GM23338 (cell line): Measurements from ENCODE around the gene DNAJB8. TPM values are rescaled to one million over a fixed set of nuclear protein-coding genes. Genes with fewer than 3 reads are reported as not detected.

Experiments used
- ATAC-seq: fragments of 200-7000 bp; cut with Tn5 transposase; 3 replicates; pipeline ENCODE4 v1.9.1; 2020
- DNase-seq: peaks from one replicate; pipeline ENCODE4 v3.0.0-alpha.2; 2015; ENCODE audit warnings: low spot score
- H2AFZ ChIP-seq: fragments of 200-600 bp; sonication (generic); 2 replicates; pipeline ENCODE4 v1.8.0; 2016; ENCODE audit warnings: antibody characterized with exemption, mild to moderate bottlenecking, moderate library complexity
- H3F3A ChIP-seq: fragments of 200-600 bp; sonication (generic); replicated peaks from 2 replicates; pipeline ENCODE4 v1.8.0; 2017; ENCODE audit warnings: antibody characterized with exemption, mixed run types, low read depth
- H3K27ac ChIP-seq: fragments of 200-600 bp; sonication (generic); 2 replicates; pipeline ENCODE4 v1.6.1; 2016; ENCODE audit warnings: low read depth
- H3K27me3 ChIP-seq: fragments of 200-600 bp; sonication (generic); 2 replicates; pipeline ENCODE4 v1.8.0; 2016; ENCODE audit warnings: mild to moderate bottlenecking, mixed run types, moderate library complexity; ENCODE audit not compliant: insufficient read depth
- H3K36me3 ChIP-seq: fragments of 200-600 bp; sonication (generic); 2 replicates; pipeline ENCODE4 v1.8.0; 2016; ENCODE audit warnings: mild to moderate bottlenecking; ENCODE audit not compliant: insufficient read depth
- H3K4me1 ChIP-seq: fragments of 200-600 bp; sonication (generic); 2 replicates; pipeline ENCODE4 v1.8.0; 2016; ENCODE audit warnings: mild to moderate bottlenecking, moderate library complexity; ENCODE audit not compliant: insufficient read depth
- H3K4me2 ChIP-seq: fragments of 200-600 bp; sonication (generic); 2 replicates; pipeline ENCODE4 v1.7.1; 2017; ENCODE audit warnings: mixed run types
- H3K4me3 ChIP-seq: fragments of 200-600 bp; sonication (generic); 2 replicates; pipeline ENCODE4 v1.6.1; 2016; ENCODE audit warnings: mixed run types
- H3K79me2 ChIP-seq: fragments of 200-600 bp; sonication (generic); replicated peaks from 2 replicates; pipeline ENCODE4 v1.8.0; 2017; ENCODE audit warnings: mild to moderate bottlenecking; ENCODE audit not compliant: insufficient read depth
- H3K9me2 ChIP-seq: fragments of 200-600 bp; sonication (generic); 2 replicates; pipeline ENCODE4 v1.8.0; 2017; ENCODE audit not compliant: insufficient read depth
- H4K20me1 ChIP-seq: fragments of 200-600 bp; sonication (generic); replicated peaks from 2 replicates; pipeline ENCODE4 v1.8.0; 2017; ENCODE audit warnings: mild to moderate bottlenecking; ENCODE audit not compliant: insufficient read depth
- H3K27ac Mint-ChIP-seq: 2 replicates; pipeline ENCODE4 v1.8.0; 2020; ENCODE audit warnings: inconsistent platforms, mild to moderate bottlenecking, moderate library complexity, mixed read lengths
- H3K27me3 Mint-ChIP-seq: 3 replicates; pipeline ENCODE4 v1.8.0; 2022; ENCODE audit warnings: low read depth, mild to moderate bottlenecking, moderate library complexity, mixed read lengths, inconsistent platforms; ENCODE audit not compliant: insufficient read depth, poor library complexity
- H3K36me3 Mint-ChIP-seq: 3 replicates; pipeline ENCODE4 v1.8.0; 2021; ENCODE audit warnings: low read depth, mild to moderate bottlenecking, inconsistent platforms, moderate library complexity, mixed read lengths
- H3K4me1 Mint-ChIP-seq: 3 replicates; pipeline ENCODE4 v1.8.0; 2020; ENCODE audit warnings: mild to moderate bottlenecking, inconsistent platforms, mixed read lengths
- H3K4me3 Mint-ChIP-seq: 3 replicates; pipeline ENCODE4 v1.8.0; 2021; ENCODE audit warnings: moderate library complexity, mild to moderate bottlenecking, inconsistent platforms, mixed read lengths
- H3K9me3 Mint-ChIP-seq: 3 replicates; pipeline ENCODE4 v1.8.0; 2020; ENCODE audit warnings: moderate library complexity, mild to moderate bottlenecking, inconsistent platforms, mixed read lengths
- CREB1 ChIP-seq: fragments of 250-450 bp; sonication (Bioruptor Pico); IDR thresholded peaks from 2 replicates; pipeline ENCODE4 v1.5.0; 2020; ENCODE audit warnings: low read depth, mild to moderate bottlenecking, moderate library complexity
- CTCF ChIP-seq, 2 experiments: fragments of 200-600 bp in 1 of 2; sonication (generic) in 1 of 2; conservative IDR thresholded peaks; 2 replicates each; pipeline versions ENCODE4 v1.5.1 to v1.6.1; 2016 to 2017; ENCODE audit warnings: antibody characterized with exemption in 2 of 2, low read depth in 2 of 2, mild to moderate bottlenecking in 2 of 2, moderate library complexity in 1 of 2
- ETS1 ChIP-seq: IDR thresholded peaks from 2 replicates; pipeline ENCODE4 v1.6.1; 2016; ENCODE audit warnings: antibody characterized with exemption
- EZH2 ChIP-seq: fragments of 200-600 bp; sonication (generic); IDR thresholded peaks from one replicate; pipeline ENCODE4 v1.8.0; 2017; ENCODE audit warnings: antibody characterized with exemption, mild to moderate bottlenecking, low read depth; ENCODE audit not compliant: unreplicated experiment
- EZH2phosphoT487 ChIP-seq: fragments of 200-600 bp; sonication (generic); IDR thresholded peaks from one replicate; pipeline ENCODE4 v1.8.1; 2018; ENCODE audit warnings: antibody characterized with exemption; ENCODE audit not compliant: unreplicated experiment
- JUNB ChIP-seq: IDR thresholded peaks from one replicate; pipeline ENCODE4 v1.6.1; 2016; ENCODE audit warnings: antibody characterized with exemption; ENCODE audit not compliant: unreplicated experiment
- NANOG ChIP-seq: IDR thresholded peaks from 2 replicates; pipeline ENCODE4 v1.6.1; 2016; ENCODE audit warnings: antibody characterized with exemption, borderline replicate concordance
- POLR2AphosphoS5 ChIP-seq: IDR thresholded peaks from 2 replicates; pipeline ENCODE4 v1.6.1; 2016; ENCODE audit warnings: antibody characterized with exemption, low read depth
- REST ChIP-seq: IDR thresholded peaks from one replicate; pipeline ENCODE4 v1.6.1; 2018; ENCODE audit warnings: antibody characterized with exemption; ENCODE audit not compliant: unreplicated experiment
- STAT1 ChIP-seq: IDR thresholded peaks from one replicate; pipeline ENCODE4 v1.6.1; 2016; ENCODE audit warnings: antibody characterized with exemption; ENCODE audit not compliant: unreplicated experiment
- ZNF114 ChIP-seq: fragments of 250-450 bp; sonication (Bioruptor Pico); IDR thresholded peaks from 2 replicates; pipeline ENCODE4 v1.5.0; 2020; ENCODE audit warnings: mild to moderate bottlenecking, moderate library complexity
- ZNF331 ChIP-seq: fragments of 250-450 bp; sonication (Bioruptor Pico); IDR thresholded peaks from 2 replicates; pipeline ENCODE4 v1.5.0; 2020; ENCODE audit warnings: low read depth, mild to moderate bottlenecking, moderate library complexity
- ZNF462 ChIP-seq: fragments of 250-450 bp; sonication (Bioruptor Pico); IDR thresholded peaks from 2 replicates; pipeline ENCODE4 v1.5.0; 2020; ENCODE audit warnings: mild to moderate bottlenecking, moderate library complexity
- polyA plus RNA-seq: library from polyadenylated mRNA; unstranded; fragments of >200 nt; fragmentation: Nextera tagmentation; extraction: Ambion mirVana; gene quantifications from 2 replicates; pipeline ENCODE4 v1.2.1, GENCODE V29; 2016
- total RNA-seq: library from RNA; depleted of rRNA; stranded (reverse); fragments of >200 nt; shearing (Covaris generic); gene quantifications from 2 replicates; pipeline ENCODE4 v1.2.3, GENCODE V29; 2014

The DNAJB8 gene
- total and polyA plus RNA-seq, 2 experiments from 2014 or later = not detected

GRCh38 chr3:128420289-128420688, 46.4 kb downstream of the DNAJB8 start:
- peaks cover 10% of the 10 kb centered on the region for H3K4me1 Mint-ChIP-seq
- H3K79me2 ChIP-seq = no peaks in the 10 kb centered on the region
- H3K27ac Mint-ChIP-seq = no peak overlapping the region
- H4K20me1 ChIP-seq = no peaks in the 10 kb centered on the region
- H3K4me1 ChIP-seq = no peaks in the 10 kb centered on the region
- H3K27ac ChIP-seq = no peak overlapping the region
- TF ChIP-seq ETS1 (no peak), CTCF (conservative IDR thresholded peaks at IDR 0.05; ENCODE audit: low read depth in 2 of 2) (no peak), REST (no peak), CREB1 (CRISPR knock-in tag) (no peak), EZH2phosphoT487 (no peak), ZNF114 (CRISPR knock-in tag) (no peak), JUNB (no peak), EZH2 (no peak), STAT1 (no peak), NANOG (no peak), POLR2AphosphoS5 (no peak), ZNF462 (CRISPR knock-in tag) (no peak), ZNF331 (CRISPR knock-in tag) (no peak)
- no peaks in the 10 kb centered on the region for H3K27me3 ChIP-seq
- H3F3A ChIP-seq = no peaks in the 10 kb centered on the region
- peaks cover 12% of the 10 kb centered on the region for H3K27me3 Mint-ChIP-seq
- DNase-seq = no peak
- no peak overlapping the region for H3K4me3 Mint-ChIP-seq
- no peak overlapping the region for H3K4me2 ChIP-seq
- H3K36me3 Mint-ChIP-seq = no peaks in the 10 kb centered on the region; the same call in 2 of the 3 replicates
- ATAC-seq = no peak
- H3K9me2 ChIP-seq = no peaks in the 10 kb centered on the region
- H3K4me3 ChIP-seq = no peak overlapping the region
- H3K9me3 Mint-ChIP-seq = no peaks in the 10 kb centered on the region; the same call in 2 of the 3 replicates
- no peak overlapping the region for H2AFZ ChIP-seq
- H3K36me3 ChIP-seq = no peaks in the 10 kb centered on the region
